ENCODE results near the gene C17orf107. TPM values are rescaled to one million over a fixed set of nuclear protein-coding genes. Genes with fewer than 3 reads are reported as not detected.

The C17orf107 gene
- total and polyA plus RNA-seq, 9 of the 15 experiments (the other 6 are each of a cell fraction or from before 2014, with no cell fraction given): 0.05 to 0.29 (median 0.07) TPM; not detected in 4

DNA sequence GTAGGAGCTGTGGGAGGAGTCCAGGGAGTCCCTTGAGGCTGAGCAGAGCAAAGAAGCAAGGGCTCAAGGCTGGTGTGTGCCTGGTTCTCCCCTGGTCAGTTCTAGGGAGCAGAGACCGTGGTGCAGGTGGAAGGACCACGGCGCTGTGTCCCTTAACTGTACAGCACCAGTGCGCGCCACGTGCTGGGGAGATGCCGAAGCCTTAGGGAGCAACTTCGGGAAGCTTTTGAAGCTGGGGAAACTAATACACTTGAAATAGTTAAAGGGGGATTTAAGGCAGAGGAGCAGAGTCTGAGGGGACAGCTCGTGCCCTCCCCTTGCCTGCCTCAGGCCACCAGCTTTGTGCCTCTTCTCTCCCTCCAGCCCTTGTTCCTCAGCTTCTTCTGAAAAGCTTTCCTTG lies 38.7 kb upstream of the C17orf107 start:
- CTCF ChIA-PET (ENCODE audit: low intra/inter-chr PET ratio): no interaction called here
- Histone ChIP-seq H4K20me1 (replicated peaks; ENCODE audit: control insufficient read depth, insufficient read depth, low read length) (no peaks in the 10 kb centered on the region; the same call in none of the 2 replicates), H3K9me1 (ENCODE audit: control insufficient read depth, insufficient read depth, low read length) (no peaks in the 10 kb centered on the region), H3K27me3 (ENCODE audit: control insufficient read depth in 2 of 2, insufficient read depth in 2 of 2, low read length in 2 of 2) (no peaks in the 10 kb centered on the region), H3K36me3 (ENCODE audit: control insufficient read depth, insufficient read depth, low read length) (peaks cover 26% of the 10 kb centered on the region; the same call in 2 of the 3 replicates), H3K4me1 (replicated peaks in 1 of 2; ENCODE audit: control insufficient read depth in 2 of 2, insufficient read depth in 2 of 2, low read length in 2 of 2) (peaks cover 8 to 10% of the 10 kb centered on the region in 2 experiments; a peak in 4 of 5 replicates), H3K4me3 (no peak overlapping the region), H3K9me3 (replicated peaks; ENCODE audit: control insufficient read depth, insufficient read depth, low read depth, low read length) (no peaks in the 10 kb centered on the region), H3K79me2 (ENCODE audit: control insufficient read depth, insufficient read depth, low read length) (peaks cover 23% of the 10 kb centered on the region; the same call in 2 of the 3 replicates), H3K4me2 (ENCODE audit: insufficient read depth, low read length) (no peak overlapping the region), H3K27ac (ENCODE audit: extremely low read depth, low read depth, low read length) (no peak overlapping the region), H2AFZ (ENCODE audit: low read depth, low read length) (no peak overlapping the region), H3K9ac (ENCODE audit: insufficient read depth in 1 of 2, low read depth in 2 of 2, low read length in 2 of 2) (no peak overlapping the region; a peak in 1 of 4 replicates)
- in situ Hi-C loops (cut with MboI): no loop called here
- no peak for TF ChIP-seq KLF6 (CRISPR knock-in tag; IDR thresholded peaks at IDR 0.05; ENCODE audit: borderline replicate concordance)
- TF ChIP-seq ZNF436 (CRISPR knock-in tag; IDR thresholded peaks at IDR 0.05): no peak
- TF ChIP-seq, protein P1, sequence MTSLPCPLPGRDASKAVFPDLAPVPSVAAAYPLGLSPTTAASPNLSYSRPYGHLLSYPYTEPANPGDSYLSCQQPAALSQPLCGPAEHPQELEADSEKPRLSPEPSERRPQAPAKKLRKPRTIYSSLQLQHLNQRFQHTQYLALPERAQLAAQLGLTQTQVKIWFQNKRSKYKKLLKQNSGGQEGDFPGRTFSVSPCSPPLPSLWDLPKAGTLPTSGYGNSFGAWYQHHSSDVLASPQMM (CRISPR knock-in tag; IDR thresholded peaks at IDR 0.05): no peak
- no peak for TF ChIP-seq ETV1 (tag; conservative IDR thresholded peaks at IDR 0.05; ENCODE audit: low read depth)
- TF ChIP-seq PTBP1 (IDR thresholded peaks at IDR 0.05; ENCODE audit: low read depth, low read length): no peak
- no peak for TF ChIP-seq ZFPM2 (CRISPR knock-in tag; IDR thresholded peaks at IDR 0.05)
- no peak for TF ChIP-seq NFYB (IDR thresholded peaks at IDR 0.05; ENCODE audit: extremely low read depth, insufficient read length)
- no peak for TF ChIP-seq ASH1L (IDR thresholded peaks at IDR 0.05; ENCODE audit: borderline replicate concordance, low read depth, partially characterized antibody)
- no peak for TF ChIP-seq POU5F1 (IDR thresholded peaks at IDR 0.05; ENCODE audit: borderline replicate concordance, low read depth, low read length, partially characterized antibody)
- no peak for TF ChIP-seq TOE1 (IDR thresholded peaks at IDR 0.05; ENCODE audit: borderline replicate concordance)
- no peak for TF ChIP-seq TOE1 (CRISPR knock-in tag; IDR thresholded peaks at IDR 0.05; ENCODE audit: borderline replicate concordance, low read depth)
- TF ChIP-seq, protein P2, sequence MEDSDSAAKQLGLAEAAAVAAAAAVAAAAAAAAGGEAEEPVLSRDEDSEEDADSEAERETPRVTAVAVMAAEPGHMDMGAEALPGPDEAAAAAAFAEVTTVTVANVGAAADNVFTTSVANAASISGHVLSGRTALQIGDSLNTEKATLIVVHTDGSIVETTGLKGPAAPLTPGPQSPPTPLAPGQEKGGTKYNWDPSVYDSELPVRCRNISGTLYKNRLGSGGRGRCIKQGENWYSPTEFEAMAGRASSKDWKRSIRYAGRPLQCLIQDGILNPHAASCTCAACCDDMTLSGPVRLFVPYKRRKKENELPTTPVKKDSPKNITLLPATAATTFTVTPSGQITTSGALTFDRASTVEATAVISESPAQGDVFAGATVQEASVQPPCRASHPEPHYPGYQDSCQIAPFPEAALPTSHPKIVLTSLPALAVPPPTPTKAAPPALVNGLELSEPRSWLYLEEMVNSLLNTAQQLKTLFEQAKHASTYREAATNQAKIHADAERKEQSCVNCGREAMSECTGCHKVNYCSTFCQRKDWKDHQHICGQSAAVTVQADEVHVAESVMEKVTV (CRISPR knock-in tag; IDR thresholded peaks at IDR 0.05): no peak
- TF ChIP-seq NFE2 (IDR thresholded peaks at IDR 0.05; ENCODE audit: low read depth): no peak
- no peak for TF ChIP-seq ZNF347 (CRISPR knock-in tag; IDR thresholded peaks at IDR 0.05; ENCODE audit: low read depth)
- TF ChIP-seq, protein P3, sequence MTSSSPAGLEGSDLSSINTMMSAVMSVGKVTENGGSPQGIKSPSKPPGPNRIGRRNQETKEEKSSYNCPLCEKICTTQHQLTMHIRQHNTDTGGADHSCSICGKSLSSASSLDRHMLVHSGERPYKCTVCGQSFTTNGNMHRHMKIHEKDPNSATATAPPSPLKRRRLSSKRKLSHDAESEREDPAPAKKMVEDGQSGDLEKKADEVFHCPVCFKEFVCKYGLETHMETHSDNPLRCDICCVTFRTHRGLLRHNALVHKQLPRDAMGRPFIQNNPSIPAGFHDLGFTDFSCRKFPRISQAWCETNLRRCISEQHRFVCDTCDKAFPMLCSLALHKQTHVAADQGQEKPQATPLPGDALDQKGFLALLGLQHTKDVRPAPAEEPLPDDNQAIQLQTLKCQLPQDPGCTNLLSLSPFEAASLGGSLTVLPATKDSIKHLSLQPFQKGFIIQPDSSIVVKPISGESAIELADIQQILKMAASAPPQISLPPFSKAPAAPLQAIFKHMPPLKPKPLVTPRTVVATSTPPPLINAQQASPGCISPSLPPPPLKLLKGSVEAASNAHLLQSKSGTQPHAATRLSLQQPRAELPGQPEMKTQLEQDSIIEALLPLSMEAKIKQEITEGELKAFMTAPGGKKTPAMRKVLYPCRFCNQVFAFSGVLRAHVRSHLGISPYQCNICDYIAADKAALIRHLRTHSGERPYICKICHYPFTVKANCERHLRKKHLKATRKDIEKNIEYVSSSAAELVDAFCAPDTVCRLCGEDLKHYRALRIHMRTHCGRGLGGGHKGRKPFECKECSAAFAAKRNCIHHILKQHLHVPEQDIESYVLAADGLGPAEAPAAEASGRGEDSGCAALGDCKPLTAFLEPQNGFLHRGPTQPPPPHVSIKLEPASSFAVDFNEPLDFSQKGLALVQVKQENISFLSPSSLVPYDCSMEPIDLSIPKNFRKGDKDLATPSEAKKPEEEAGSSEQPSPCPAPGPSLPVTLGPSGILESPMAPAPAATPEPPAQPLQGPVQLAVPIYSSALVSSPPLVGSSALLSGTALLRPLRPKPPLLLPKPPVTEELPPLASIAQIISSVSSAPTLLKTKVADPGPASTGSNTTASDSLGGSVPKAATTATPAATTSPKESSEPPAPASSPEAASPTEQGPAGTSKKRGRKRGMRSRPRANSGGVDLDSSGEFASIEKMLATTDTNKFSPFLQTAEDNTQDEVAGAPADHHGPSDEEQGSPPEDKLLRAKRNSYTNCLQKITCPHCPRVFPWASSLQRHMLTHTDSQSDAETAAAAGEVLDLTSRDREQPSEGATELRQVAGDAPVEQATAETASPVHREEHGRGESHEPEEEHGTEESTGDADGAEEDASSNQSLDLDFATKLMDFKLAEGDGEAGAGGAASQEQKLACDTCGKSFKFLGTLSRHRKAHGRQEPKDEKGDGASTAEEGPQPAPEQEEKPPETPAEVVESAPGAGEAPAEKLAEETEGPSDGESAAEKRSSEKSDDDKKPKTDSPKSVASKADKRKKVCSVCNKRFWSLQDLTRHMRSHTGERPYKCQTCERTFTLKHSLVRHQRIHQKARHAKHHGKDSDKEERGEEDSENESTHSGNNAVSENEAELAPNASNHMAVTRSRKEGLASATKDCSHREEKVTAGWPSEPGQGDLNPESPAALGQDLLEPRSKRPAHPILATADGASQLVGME (CRISPR knock-in tag; IDR thresholded peaks at IDR 0.05): no peak
- BruUV-seq (replicated peaks): no TSS peak
- intact Hi-C loops (cut with micrococcal nuclease): no loop called here
- POLR2A ChIA-PET: interaction anchor here (0.9 to 1.0 kb wide), 2 partner anchors 11 to 23 kb away, joined by 3 to 4 read pairs; no protein-coding TSS in a partner anchor
- 98% methylated on average over 7 of the region's 9 CpGs for WGBS (ENCODE audit: insufficient coverage, low coverage, missing lambda C conversion rate)
- FAIRE-seq: no peak
- DNase-seq (ENCODE audit: extremely low read depth in 1 of 4, low spot score in 3 of 4): no peak
- ATAC-seq: no peak
